GM18858 (cell line): ENCODE data around the gene DCX.

Experiments used
- ATAC-seq: cut with Tn5 transposase; IDR thresholded peaks from one replicate; pipeline ENCODE4 v1.9.1; 2021; ENCODE audit not compliant: unreplicated experiment

DCX gene

DNA sequence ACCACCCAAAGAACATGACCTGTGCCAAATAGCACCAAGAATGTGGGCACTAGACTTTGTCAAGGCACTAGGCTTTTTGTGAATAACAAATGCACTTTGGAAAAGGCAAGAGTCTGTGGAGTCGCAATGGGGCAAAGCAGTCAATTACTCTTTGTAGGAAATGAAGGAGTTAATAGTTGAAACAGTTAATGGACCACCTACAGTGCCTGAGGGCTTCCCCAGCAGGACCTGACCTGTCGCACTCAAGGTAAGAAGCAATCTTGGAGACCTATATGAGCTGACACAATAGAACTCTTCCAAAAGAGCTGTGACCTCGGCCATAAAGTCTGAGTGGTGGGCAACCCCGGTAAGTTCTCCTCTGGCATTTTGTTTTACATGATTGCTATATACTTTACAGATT is 92.5 kb downstream of the DCX start:
- ATAC-seq, result no peak

GRCh38 chrX:111318901-111319300 is 93.1 kb downstream of the DCX start:
- ATAC-seq, result no peak

DNA sequence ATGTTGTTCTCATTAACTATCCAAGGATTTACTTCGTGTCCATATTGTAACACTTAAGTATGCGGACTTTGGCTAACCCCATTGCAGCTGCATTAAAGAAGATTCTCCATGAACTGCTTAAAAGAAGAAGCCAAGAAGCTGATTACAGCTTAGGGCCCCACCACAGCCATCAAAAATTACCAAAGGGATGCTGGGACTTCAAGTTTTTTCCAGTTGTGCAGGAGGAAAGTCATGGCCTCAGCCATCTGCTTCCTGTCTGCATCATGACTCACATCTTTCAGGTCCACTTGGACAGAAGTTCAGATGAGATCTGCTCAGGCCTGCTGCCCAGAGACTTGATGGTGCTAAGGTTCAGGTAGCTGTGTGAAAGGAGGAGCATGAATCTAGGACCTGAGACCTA is 102.9 kb downstream of the DCX start:
- no peak for ATAC-seq

DNA sequence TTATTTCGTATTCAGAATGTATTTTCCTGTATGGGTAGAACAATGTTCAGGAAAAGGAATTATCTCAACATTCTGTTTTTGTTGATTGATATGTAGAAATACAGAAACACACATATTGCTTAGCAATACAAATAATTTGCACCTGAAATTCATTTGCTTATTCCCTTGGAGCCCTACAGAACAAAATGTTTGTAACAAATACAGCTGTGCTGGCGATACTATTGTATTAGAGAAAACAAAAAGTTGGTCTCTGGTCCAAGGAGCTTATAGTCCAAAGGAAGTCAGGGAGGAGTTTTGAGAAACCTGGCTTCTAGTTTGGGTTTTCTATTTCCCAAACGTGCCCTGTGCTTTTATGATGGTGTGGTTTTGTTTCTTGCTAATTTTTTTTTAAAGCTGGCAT is 104.0 kb downstream of the DCX start:
- ATAC-seq, result no peak

DNA sequence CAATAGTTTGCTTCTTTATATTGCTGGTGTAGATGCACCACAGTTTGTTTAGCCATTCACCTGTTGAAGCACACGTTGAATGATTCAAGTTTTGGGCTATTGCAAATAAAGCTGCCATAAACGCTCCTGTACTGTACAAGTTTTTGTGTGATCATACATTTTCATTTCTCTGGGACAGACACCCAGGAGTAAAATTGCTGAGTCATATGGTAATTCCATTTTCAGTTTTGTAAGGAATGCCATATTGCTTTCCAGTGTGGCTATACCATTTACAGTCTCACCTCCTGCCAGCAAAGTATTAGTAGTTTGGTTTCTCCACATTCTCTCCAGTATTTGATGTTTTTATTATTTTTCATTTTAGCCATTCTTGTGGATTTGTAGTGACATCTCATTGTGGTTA is 109.7 kb downstream of the DCX start:
- no peak for ATAC-seq

- ATAC-seq, result no peak
Measured at GRCh38 chrX:111288841-111289240, 123.2 kb downstream of the DCX start.

DNA sequence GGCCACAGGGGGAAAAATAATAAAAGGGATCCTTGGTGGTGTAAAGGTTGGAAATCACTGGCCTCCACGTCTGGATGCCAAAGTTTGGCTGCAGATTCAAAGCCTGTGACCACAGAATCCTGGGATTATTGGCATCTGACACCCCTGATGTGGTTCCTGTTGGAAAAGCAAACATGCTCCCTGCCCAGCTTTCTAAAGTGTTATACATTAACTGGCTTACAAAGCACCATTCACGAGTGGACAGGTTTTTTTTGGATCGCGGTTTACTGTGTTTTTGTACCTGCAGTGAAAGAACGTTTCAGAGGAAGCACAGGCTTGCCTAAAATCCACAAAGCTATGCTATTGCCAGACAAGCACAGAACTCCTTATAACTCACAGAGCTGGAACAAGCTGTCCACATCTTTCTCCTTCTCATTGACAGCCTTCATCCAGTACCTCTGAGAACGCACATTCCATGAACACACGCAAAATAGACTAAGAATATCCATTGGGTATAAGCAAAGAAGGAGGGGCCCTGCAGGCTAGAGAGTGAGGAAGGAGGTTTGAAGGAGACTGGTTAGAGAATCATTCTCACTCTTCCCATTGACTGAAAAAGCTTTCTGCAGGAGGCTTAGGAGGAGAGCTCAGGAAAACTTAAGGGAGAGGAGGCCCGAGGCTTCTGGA is 127.2 kb downstream of the DCX start:
- ATAC-seq, result no peak

DNA sequence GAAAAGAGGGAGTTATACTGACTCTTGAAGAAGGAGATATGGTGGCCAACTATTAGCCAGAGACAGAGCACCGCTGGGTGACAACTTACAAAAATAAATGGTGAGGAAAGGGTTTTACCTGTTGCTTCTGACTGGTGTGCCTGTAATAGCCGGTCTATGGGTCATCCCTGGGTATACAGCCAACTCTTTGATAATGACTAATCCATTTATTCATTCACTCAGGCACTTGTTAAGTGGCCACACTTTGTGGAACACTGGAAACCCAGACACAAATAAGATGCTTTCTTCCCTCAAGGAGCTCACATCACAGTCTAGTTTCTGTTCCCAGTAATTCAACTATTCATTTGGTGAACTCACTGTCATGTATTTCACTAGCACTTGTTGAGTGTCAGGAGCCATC is 128.5 kb downstream of the DCX start:
- no peak for ATAC-seq

DNA sequence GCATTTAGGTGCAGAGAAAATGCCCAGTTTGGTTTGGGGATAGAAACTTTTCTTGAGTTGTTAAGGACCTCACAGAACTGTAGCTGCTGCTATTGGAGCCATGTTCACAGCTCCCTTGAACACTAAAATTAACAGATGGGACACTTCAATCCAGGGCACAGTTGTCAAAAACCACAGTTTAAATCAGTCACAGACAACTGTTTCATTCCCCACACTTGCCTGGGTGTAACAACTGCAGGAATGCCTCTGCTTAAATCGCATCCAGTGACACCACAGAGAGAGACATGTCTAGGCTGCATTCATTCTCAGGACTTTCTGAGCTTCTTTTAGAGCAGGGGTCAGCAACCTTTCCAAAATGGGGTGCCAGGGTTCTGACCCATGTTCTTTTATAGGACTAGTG is 129.0 kb downstream of the DCX start:
- no peak for ATAC-seq

DNA sequence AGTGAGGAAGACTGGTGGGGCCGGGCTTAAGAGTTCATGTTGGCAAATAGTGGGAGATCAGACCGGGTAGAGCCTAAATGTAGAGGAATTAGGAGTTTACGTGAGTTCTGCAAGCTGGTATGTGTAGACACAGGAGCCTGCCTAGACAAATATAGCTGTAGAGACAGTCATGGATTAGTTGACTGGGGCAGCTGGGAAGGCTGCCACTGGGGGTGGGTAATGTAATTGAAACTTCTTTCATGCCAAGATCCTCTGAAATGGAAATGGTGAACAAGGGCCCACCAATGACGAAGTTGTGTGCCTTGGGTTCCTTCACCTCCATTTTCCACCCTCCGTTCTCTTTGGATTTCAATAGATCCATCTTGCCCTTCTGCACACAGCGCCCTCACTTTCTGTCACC is 129.9 kb downstream of the DCX start:
- ATAC-seq, result no peak

GRCh38 chrX:111270339-111270738 is 141.7 kb downstream of the DCX start, which contains the start of gene CAPN6:
Gene CAPN6, minus strand, starts transcription at chrX:111270483. Its CDS starts 6,547 bp downstream, at chrX:111263936.
- no peak for ATAC-seq

GRCh38 chrX:111268506-111268905 is 143.5 kb downstream of the DCX start:
- no peak for ATAC-seq

- no peak for ATAC-seq
Measured at GRCh38 chrX:111265486-111265885, 146.5 kb downstream of the DCX start.

- ATAC-seq, result no peak
Measured at GRCh38 chrX:111264385-111264784, 147.6 kb downstream of the DCX start.

DNA sequence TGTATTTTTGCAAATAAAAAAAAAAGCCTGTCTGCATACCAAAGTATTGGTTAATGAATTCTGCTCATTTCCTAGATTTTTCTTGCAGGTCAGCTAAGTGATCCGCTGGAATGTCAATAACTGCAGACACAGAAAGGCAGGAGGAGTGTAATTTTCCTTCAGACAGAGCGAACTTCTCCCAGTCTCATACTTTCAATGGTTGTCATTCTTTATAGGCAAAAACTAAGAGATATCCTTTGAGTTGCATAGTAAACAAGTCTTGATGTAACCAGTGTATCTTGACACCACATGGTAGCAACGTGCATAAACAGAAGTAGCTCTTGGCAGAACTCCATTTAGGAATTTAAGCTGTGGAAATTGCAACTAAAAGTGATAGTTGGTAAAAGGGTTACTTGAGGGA is 149.9 kb downstream of the DCX start:
- no peak for ATAC-seq

- no peak for ATAC-seq
Measured at GRCh38 chrX:111260451-111260850, 151.5 kb downstream of the DCX start.

- ATAC-seq, result no peak
Measured at GRCh38 chrX:111259559-111259958, 152.4 kb downstream of the DCX start.

- ATAC-seq, result no peak
Measured at GRCh38 chrX:111257733-111258132, 154.3 kb downstream of the DCX start.

DNA sequence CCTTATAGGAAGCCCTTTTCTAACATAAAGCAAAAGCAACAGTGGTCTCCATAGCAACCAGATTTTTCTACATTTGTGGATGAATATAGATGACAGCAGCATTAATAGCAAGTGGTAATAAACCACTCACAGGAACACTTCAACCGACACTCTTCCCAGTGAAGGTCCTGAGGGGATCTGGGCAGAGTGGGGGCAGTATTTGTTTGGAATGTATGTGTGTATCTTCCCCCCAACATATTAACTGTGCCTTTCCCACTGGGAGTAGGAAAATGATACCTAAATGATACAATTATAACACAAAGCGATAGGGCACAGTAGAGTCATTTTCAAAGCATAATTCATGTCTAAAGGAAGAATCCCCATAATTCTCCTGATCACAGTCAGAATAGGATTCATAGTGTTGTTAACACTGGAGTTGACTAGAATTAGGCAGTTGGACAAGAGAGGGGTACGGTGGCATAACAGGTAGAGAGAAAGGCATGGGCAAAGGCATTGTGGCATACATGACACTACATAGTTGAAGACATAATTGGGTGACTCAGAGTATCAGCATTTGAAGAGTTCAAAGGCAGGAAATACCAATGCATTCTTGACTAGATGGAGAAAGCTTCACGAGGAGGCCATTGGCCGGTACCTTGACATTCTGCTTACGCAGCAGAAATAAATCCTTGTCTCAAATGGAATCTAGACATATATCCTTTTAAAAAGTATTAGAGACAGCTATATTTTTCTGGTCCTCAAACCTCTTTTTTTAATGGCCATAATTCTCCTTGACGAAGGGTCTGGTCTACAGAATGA is 156.9 kb downstream of the DCX start:
- no peak for ATAC-seq

DNA sequence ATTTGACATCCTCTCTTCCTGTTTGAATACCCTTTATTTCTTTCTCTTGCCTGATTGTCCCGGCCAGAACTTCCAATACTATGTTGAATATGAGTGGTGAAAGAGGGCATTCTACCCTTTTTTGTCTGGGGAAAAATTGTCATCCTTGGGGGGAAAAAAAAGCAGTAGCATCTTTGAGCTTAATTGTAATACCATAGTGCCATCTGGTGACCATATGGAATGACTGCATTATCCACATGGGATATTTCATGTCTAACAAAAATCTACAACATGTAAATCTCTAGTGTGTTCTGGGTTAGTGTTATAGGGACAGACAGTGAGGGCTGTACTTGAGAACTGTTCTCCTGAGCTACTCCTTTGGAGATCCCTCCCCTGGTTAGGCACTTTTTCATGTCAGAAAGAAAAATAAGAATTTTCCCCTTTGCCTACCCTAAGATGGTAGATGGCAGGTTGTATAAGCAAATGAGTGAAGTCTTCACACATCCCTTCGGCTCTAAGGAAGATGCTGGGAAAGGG is 167.7 kb downstream of the DCX start:
- no peak for ATAC-seq
